ENCODE measurements around the gene CCL25.
"Not testable (repeated sequence)": the region's sequence is repeated elsewhere in the genome, so short reads cannot be mapped to it uniquely, and the experiment has no call there.

The CCL25 gene, protein sequence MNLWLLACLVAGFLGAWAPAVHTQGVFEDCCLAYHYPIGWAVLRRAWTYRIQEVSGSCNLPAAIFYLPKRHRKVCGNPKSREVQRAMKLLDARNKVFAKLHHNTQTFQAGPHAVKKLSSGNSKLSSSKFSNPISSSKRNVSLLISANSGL

DNA sequence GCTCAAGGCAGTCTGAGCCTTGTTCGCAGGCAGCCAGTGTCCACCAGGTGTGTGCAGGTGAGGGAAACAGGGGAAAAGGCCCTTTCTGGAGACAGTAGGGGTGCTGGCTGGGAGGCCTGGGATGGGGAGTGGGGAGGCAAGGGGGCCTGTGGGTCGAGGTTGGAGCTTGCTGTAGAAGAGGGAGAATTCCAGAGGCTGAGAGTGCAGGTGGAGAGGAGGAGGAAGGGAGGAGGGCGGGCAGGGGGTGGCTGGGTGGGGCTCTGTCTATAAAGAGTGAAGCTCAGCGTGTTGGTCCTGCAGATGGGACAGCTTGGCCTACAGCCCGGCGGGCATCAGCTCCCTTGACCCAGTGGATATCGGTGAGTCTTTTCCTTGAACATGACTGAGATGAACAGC is at the start of gene CCL25:
CCL25 (plus strand) TSS at position 297 of the 396 bp plus-strand sequence. CDS start 290 bp downstream, outside the sequence.
- no peak for DNase-seq

DNA sequence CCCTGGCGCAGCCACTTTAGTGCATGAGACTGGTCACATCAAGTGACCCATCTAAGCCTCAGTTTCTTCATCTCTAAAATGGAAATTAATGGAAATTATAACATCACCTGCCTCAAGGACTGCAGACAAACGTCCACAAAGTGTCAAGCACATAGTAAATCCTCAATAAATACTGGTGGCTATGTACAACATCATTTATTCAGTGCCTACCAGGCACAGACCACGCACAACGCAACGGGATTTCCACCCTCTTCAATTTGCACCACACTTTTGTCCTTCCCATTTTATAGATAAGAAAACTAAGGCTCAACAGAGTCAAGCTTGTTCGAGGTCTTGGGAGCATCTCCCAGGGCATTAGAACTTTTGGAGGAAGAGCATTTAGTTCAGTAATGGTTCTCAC is 48.6 kb upstream of the CCL25 start:
- no peak for DNase-seq

DNA sequence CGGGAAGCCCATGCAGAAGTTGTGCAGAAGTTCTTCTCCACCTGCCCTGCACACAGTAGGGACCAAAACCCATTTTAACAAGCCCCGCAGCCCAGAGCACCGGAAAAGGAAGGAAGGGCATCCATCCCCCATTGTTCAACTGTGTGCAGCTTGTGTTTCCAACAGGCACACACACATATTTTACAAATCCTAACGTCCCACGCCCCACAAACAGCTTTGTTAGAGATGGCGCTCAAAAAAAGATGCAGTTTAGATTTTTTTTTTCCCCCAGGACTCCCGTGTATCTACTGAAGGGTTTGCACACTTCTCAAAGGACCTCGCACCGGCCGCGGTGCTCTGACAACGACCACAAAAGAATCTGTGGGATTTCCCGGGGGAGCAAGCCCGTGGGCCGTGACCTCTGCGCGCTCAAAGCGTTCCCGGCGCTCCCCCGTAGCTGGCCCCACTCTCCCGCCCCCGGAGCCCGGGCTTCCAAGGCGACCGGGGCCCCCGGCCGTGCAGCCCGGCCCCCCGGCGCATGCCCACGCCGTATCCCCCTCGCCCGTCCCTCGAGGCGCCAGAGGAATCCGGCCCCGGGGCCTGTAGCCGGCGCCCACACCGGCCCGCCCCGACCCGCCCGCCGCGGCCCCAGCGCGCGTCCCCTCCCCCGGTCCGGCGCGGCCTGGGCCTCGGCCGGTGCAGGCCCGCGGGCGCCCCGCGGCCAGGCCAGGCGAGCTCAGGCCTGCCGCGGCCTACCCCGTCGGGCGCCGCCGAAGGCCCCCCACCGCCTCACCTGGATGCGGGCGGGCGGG is 47.6 kb upstream of the CCL25 start:
- DNase-seq = no peak

DNA sequence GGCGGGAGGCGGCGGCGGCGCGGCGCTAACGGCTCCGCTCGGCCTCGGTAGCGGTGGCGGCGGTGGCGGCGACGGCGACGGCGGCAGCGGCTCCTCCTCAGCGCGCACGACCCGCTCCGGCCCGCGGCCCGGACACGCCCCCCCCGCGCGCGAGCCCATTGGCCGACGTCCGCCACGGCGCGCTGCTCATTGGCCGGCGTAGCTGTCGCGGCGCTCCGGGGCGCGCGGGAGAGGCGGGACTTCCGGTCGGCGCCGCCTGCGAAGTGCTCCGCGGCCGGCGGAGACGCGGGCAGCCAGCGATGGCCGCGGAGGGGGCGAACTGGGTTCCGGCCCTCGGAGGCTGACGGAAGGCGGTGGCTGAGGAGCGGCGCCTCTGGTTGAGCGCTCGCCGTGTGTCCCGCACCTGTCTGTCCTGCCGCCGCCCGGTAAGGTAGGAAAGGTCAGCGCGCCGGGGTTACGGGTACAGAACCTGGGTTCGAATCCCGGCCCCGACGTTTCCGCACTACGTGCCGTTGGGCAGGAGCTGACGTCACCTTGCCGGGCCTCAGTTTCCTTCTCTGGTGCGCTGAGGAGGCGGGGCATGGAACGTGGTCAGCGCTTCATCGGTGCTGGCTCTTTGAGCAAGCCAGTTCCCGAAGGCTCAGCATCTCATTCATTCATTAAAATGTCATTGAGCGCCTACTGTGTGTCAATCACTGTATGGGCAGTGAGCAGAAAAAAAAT is 46.9 kb upstream of the CCL25 start, which contains the start of gene ELAVL1:
ELAVL1 (minus strand) TSS at position 108 of the 723 bp plus-strand sequence. CDS start 13,826 bp downstream, outside the sequence.
- DNase-seq = peak; percentile 71

DNA sequence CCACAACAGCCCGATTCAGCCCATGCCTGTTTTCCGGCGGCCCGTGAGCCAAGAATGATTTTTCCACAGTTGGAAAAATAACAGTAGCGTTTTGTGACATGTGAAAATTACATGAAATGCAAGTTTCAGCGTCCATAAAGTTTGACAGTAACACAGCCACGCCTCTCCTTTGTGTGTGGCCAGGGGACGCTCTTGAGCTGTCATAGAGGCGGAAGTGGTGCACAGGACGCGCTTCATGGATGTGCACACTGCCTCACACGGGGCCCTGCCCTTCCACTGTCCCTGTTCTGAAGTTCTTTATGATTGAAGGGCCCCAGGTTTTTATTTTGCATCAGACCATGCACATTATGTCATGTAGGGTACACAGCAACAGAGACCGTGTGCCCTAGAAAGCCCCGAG is 34.8 kb upstream of the CCL25 start:
- peak; percentile 48 for DNase-seq

DNA sequence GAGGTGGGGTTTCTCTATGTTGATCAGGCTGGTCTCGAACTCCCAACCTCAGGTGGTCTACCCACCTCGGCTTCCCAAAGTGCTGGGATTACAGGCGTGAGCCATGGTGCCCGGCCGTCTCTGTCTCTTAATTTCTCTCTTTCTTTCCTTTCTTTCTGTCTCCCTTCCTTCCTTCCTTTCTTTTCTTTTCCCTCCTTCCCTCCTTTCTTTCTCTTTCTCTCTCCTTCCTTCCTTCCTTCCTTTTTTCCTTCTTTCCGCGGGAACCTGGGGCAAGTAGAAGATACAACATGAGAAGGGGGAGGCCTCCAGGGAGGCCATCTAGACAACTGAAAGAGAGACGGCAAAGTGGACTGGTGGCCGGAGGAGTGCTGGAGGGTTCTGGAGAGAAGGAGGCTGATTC is 31.9 kb upstream of the CCL25 start:
- DNase-seq = no peak

DNA sequence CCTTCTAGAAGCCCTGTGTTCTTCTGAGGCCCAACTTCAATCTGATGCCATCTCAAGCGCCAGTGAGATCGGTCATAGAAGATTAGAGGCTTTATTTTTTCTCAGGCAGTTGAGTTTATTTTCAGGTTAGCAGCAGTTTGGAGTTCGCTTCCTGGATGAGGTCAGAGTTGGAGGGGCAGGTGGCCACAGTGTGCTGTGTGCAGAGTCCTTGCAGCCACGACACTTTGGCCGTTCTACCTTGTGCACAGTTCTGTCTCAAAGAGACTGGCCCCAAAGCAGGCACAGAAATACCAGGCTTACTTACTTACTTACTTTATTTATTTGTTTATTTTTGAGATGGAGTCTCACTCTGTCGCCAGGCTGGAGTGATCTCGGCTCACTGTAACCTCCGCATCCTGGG is 31.2 kb upstream of the CCL25 start:
- DNase-seq = no peak

DNA sequence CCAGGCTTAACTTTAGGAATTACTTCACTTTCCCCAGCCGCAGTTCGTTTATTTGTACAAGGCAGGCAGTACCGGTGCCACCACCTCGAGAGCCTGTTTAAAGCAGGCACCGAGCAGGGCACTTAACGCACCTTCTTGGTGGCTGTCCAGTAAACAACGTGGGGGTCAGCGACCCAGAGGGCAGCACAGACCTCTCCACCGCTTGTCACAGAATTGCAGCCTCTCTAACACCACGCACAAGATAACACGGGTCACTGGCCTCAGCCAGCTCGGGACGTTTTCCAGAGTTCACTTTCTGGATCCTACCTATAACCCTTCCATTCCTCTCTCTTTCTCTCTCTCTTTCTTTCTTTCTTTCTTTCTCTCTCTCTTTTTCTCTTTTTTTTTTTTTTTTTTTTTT is 30.3 kb upstream of the CCL25 start:
- no peak for DNase-seq

DNA sequence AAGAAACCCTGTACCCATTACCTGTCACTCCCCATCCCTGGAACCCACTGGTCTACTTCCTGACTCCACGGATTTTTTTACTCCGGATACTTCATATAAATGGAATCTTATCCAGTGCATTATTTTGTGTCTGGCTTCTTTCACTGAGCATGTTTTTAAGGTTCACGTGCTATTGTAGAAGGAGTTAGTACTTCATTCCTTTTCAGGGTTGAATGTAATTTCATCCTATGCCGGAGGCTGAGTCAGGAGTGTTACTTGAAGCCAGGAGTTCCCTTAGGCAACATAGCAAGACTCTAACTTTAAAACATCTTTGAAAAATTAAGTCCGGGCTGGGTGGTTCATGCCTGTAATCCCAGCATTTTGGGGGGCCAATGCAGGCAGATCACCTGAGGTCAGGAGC is 29.2 kb upstream of the CCL25 start:
- no peak for DNase-seq

DNA sequence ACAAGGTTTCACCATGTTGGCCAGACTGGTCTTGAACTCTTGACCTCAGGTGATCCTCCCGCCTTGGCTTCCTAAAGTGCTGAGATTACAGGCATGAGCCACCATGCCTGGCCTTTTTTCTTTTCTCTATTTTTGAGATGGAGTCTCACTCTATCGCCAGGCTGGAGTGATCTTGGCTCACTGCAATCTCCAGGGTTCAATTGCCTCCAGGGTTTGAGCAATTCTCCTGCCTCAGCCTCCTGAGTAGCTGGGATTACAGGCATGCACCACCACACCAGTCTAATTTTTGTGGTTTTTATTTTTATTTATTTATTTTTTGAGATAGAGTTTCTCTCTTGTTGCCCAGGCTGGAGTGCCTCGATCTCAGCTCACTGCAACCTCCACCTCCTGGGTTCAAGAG is 28.3 kb upstream of the CCL25 start:
- not testable (repeated sequence) for DNase-seq

DNA sequence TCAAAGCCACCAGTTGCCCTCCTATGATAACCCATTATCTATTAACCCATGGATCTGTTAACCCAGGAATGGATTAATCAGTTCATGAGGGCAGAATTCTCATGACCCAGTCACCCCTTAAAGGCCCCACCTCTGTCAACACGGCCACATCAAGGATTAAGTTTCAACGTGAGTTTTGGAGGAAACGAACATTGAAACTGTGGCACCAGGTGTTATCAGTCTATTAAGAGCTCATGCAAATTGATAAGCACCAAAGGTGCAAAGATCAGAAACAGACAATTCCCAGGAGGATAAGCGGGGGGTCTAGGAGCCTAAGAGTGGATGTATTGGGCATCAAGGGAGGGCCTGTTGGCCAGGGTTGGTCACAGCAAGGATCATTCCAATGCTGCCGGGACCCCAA is 27.2 kb upstream of the CCL25 start:
- no peak for DNase-seq

DNA sequence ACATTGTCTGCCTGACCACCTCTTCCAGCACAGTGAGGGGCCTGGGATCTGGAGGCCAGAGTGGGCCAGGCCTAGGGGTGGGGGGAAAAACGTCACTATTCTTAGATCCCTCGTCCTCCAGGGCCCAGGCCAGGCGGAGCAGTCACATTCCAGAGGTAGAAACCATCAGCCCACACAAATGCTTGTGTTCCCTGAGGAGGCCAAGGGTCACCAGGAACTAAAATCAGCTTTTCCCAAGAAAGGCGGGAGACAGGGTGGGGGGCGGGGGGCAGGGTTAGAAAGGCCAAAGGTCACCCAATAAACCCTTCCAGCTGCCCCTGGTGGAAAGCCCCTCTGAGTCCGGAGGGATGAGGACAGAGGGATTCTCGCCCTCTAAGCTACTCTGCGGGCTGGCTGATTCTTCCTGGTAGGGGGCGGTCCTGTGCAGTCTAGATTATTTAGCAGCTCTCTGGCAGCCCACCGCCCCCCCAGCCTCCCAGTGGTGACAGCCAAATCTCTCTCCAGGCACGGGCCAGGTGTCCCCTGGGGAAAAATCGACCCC is 23.5 kb upstream of the CCL25 start:
- no peak for DNase-seq

DNA sequence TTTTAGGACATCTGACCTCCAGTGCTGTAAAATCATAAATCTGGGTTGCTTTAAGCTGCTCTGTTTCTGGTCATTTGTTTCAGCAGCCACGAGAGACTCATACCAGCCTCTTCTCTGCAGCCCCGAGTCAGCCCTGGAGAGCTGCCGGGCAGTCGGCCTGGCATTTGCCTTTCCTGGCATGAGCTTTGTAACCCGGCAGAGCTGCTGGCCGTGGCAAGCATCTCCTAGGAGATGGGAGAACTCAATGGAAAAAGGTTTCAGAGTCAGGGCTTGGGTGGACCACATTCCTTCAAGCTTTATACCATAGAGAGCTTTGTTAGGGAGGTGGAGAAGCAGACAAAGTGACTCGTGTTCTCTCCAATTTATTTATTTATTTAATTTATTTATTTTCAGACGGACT is 21.6 kb upstream of the CCL25 start:
- DNase-seq = no peak

DNA sequence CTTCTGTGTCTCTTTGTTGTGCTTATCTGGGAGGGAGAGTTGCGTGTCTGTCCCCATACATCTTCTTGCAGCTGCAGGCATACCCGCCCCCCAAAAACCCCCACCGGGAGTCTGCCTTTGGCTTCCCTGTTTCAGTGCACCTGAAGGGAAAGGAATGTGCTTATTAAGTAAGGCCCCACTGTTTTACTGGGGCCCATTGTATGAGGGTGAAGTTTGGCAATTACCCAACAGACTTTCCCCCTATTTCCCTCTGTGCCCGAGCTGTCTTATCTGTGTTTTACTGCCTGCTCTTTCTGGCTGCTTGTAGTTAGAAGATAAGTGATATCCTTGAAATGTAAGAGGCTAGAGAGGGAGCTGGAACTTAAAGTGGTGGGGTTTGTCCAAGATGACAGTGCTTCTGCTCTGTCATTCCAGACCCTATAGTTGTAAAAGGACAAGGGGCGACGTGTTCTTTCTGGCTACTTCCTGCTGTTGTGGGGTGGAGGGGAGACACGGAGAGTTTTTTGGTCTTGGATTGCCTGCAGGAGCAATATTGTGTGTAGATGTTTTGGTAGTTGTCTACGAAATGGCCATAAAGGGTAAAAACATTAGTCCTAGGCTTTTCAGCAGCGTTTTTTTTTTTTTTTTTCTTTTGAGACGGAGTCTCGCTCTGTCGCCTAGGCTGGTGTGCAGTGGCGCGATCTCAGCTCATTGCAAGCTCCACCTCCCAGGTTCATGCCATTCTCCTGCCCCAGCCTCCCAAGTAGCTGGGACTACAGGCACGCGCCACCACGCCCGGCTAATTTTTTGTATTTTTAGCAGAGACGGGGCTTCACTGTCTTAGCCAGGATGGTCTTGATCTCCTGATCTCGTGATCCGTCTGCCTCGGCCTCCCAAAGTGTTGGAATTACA is 19.0 kb upstream of the CCL25 start:
- DNase-seq = not testable (repeated sequence)

DNA sequence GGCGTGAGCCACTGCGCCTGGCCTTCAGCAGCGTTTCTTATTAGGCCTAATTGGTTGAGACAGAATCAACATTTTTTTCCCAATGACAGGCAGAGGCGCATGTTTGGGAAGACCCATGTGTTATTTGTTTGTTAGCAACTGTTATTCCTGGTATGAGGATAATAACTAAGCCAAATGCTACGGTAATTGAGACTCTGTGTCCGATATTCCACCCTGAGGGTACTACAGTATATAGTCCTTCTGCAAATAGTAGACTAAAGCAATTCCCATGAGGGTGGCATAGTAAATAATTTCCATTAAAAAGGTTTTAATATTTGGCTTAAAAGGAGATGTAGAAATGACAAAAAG is 18.4 kb upstream of the CCL25 start:
- DNase-seq = no peak

DNA sequence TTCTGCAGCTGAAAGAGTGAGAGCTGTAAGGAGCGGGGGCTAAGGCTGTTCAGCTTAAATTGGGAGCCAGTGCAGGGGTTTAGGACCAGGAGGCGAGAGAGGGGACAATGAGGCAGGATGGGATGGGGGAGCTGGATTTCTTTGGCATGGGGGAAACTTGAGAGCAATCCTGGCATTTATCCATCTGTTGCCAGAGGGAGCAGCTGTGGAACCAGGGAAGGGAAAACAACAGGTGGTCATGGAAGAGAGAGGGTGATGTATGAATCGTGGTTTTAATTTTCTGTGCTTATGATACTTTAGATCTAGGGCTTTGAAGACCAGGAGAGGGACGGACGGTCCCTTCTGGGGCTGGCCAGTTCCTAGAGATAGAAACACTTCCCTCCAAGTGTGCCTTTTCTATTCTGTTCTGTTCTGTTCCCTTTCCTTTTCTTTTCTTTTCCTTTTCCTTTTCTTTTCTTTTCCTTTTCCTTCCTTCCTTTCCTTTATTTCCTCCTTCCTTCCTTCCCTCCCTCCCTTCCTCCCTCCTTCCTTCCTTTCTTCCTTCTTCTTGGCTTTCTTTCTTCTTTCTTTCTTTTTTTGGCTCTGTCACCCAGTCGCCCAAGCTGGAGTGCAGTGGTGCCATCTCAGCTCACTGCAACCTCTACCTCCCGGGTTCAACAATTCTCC is 16.0 kb upstream of the CCL25 start:
- peak; percentile 39 for DNase-seq

DNA sequence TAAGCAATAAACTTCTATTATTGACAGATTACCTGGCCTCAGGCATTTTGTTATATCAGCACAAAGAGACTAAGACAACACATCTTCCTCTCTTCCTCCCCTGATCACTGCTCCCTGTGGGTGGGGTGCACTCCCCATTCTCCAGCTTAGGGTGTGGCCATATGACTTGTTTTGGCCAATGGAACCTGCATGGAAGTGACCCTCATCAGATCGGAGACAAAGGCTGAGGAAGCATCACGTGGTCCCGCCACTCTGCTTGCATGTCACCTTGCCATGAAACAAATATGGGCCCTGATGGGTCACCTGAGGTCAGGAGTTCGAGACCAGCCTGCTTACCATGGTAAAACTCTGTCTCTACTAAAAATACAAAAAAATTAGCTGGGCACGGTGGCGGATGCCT is 13.7 kb upstream of the CCL25 start:
- DNase-seq = no peak

DNA sequence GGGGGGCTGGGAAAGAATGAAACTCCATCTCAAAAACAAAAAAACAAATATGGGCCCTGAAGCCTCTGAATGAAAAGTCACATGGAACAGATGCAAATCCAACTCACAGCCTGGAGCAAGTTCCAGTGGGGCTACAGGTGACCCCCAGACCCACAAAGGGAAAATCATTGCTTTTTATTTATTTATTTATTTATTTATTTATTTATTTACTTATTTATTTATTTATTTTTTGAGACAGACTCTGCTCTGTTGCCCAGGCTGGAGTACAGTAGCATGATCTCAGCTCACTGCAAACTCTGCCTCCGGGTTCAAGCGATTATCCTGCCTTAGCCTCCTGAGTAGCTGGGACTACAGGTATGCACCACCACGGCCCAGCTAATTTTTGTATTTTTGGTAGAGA is 13.3 kb upstream of the CCL25 start:
- no peak for DNase-seq

DNA sequence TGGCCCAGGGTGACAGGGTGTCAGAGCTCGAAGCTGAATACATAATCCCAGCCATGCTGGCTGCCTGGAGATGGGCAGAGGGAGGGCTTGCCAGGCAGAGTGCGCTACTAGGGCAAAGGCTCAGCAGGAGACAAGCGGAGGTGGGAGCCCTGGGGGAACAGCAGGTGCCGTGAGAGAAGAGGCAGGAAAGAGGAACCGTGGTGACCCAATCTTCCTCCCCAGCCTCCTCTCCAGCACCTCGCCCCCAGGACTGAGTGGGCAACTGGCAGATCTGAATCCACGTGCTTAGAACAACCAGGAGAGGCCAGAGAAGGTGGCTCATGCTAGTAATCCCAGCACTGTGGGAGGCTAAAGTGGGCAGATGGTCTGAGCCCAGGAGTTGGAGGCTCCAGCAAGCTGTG is 11.0 kb upstream of the CCL25 start:
- DNase-seq = no peak

DNA sequence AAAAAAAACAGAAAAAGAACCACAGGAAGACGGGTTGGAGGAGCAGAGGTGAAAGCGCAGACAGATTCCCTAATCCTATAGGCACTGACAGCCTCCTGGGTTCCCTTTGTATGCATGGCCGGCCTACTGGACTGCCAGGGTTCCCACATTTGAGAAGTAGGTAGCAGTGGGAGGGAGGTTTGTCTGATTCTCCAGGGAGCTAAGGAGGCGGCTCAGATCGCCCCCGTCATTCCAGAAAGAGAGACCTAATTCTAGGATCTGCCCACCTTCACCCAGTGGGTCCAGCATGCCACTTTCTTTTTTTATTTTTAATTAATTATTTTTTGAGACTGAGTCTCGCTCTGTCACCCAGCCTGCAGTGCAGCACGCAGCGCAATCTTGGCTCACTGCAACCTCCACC is 9.7 kb upstream of the CCL25 start:
- DNase-seq = no peak

DNA sequence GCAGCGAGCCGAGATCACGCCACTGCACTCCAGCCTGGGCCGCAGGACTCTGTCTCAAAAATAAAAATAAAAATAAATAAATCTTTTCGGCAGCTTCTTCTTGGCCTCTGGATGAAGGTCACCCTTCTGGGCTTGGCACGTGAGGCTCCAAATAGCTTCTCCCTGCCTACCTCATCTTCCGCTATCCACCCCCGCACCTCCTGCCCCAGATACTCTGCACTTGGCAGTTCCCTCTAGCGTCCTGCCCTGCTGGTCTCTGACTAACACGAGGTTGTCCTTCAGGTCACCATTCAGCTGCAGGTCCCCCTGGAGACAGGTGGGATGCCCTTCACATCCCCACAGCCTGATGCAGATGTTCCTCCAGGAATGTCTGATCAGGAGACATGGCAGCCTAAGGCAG is 8.5 kb upstream of the CCL25 start:
- no peak for DNase-seq

DNA sequence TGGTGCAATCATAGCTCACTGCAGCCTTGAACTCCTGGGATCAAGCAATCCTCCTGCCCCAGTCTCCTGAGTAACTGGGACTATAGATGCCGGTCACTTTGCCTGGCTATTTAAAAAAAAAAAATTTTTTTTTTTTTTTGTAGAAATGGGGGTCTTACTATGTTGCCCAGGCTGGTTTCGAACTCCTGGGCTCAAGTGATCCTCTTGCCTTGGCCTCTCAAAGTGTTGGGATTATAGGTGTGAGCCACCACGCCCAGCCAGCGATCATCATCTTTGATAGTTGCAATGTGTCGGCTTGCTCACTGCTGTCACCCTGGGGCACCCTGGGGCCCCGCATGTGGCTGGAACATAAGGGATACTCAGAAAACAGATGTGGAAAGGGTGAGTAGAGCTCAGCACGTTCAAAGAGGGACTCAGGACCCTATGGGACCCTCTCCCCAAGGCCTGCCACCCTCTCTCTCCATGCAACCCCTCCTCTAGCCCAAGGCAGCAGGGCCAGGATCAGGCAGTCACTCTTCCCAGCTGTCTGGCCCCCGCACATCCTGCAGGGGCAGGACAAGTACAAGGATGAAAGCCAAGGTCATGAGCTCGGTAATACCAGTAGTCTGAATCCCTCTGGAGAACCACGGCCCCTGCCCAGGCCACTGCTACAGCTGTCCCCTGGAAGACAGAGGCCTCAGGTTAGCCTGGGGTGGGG is 6.5 kb upstream of the CCL25 start:
- DNase-seq = no peak
